ENCODE measurements around the gene FADS3.

GRCh38 chr11:61907871-61908729, 16.8 kb upstream of the FADS3 start:
- TF ChIP-seq, protein P1, sequence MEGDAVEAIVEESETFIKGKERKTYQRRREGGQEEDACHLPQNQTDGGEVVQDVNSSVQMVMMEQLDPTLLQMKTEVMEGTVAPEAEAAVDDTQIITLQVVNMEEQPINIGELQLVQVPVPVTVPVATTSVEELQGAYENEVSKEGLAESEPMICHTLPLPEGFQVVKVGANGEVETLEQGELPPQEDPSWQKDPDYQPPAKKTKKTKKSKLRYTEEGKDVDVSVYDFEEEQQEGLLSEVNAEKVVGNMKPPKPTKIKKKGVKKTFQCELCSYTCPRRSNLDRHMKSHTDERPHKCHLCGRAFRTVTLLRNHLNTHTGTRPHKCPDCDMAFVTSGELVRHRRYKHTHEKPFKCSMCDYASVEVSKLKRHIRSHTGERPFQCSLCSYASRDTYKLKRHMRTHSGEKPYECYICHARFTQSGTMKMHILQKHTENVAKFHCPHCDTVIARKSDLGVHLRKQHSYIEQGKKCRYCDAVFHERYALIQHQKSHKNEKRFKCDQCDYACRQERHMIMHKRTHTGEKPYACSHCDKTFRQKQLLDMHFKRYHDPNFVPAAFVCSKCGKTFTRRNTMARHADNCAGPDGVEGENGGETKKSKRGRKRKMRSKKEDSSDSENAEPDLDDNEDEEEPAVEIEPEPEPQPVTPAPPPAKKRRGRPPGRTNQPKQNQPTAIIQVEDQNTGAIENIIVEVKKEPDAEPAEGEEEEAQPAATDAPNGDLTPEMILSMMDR (conservative IDR thresholded peaks at IDR 0.05 in 1 of 2, IDR thresholded peaks at IDR 0.05 in 1 of 2; ENCODE audit: low read depth in 1 of 2, low read length in 2 of 2), result no peak
- TF ChIP-seq EZH2 (IDR thresholded peaks at IDR 0.05; ENCODE audit: low read length, missing control alignments), result no peak

Data from fibroblast of lung (primary cell).